Breast epithelium (tissue), 3 donors: ENCODE results near the gene FEM1C.

ENCODE experiments used
- POLR2AphosphoS5 ChIP-seq, 3 donors: sonication (generic); formaldehyde crosslinking; IDR thresholded peaks; one replicate each; pipeline ENCODE4 v1.6.1; 2017; ENCODE audit warnings: antibody characterized with exemption in 3 of 3
- TF ChIP-seq, protein P1 (sequence below), 3 donors: fragments of 450-650 bp; IDR thresholded peaks; one replicate each; pipeline ENCODE4 v1.5.1; 2016 to 2017; ENCODE audit warnings: antibody characterized with exemption in 3 of 3, mild to moderate bottlenecking in 3 of 3, moderate library complexity in 3 of 3

DNA sequence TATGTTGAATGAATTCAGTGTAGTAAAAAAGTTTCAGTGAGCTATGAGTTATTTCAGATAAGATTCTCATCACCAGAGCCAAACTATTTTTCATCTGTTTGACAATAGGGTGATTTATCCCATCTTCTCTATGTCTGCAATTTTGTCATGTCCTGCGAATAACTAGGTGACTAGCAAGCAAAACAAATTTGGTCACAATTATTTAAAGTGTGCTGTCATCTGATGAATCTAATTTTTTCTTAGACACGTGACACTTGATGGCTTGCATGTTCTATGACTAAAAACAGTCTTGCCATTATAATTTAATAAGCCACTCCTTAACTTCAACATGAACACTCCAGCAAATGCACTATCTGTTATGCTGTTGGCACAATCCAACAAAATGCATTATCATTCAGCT is 35.0 kb downstream of the FEM1C start:
- TF ChIP-seq, protein P1, sequence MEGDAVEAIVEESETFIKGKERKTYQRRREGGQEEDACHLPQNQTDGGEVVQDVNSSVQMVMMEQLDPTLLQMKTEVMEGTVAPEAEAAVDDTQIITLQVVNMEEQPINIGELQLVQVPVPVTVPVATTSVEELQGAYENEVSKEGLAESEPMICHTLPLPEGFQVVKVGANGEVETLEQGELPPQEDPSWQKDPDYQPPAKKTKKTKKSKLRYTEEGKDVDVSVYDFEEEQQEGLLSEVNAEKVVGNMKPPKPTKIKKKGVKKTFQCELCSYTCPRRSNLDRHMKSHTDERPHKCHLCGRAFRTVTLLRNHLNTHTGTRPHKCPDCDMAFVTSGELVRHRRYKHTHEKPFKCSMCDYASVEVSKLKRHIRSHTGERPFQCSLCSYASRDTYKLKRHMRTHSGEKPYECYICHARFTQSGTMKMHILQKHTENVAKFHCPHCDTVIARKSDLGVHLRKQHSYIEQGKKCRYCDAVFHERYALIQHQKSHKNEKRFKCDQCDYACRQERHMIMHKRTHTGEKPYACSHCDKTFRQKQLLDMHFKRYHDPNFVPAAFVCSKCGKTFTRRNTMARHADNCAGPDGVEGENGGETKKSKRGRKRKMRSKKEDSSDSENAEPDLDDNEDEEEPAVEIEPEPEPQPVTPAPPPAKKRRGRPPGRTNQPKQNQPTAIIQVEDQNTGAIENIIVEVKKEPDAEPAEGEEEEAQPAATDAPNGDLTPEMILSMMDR (IDR thresholded peaks at IDR 0.05): no peak
- no peak for TF ChIP-seq POLR2AphosphoS5 (IDR thresholded peaks at IDR 0.05)
